Lower lobe of right lung (tissue), 2 donors: Measurements from ENCODE around the gene MRPL55. TPM values are rescaled to one million over a fixed set of nuclear protein-coding genes. Genes with fewer than 3 reads are reported as not detected.

Experiments used
- ATAC-seq, 2 donors: fragments of 200-7000 bp; cut with Tn5 transposase; one replicate each; pipeline ENCODE4 v1.9.1; 2020 to 2022; ENCODE audit warnings: mild to moderate bottlenecking in 2 of 2, moderate library complexity in 2 of 2
- DNase-seq: peaks from one replicate; pipeline ENCODE4 v3.0.0-alpha.2; 2020
- H3K27ac ChIP-seq: fragments of 200-600 bp; one replicate; pipeline ENCODE4 v1.8.0; 2022
- H3K27me3 ChIP-seq: fragments of 200-600 bp; one replicate; pipeline ENCODE4 v1.8.0; 2022; ENCODE audit warnings: low read depth
- H3K36me3 ChIP-seq: fragments of 200-600 bp; one replicate; pipeline ENCODE4 v1.8.0; 2022; ENCODE audit warnings: mild to moderate bottlenecking
- H3K4me1 ChIP-seq: fragments of 200-600 bp; one replicate; pipeline ENCODE4 v1.8.0; 2022
- H3K4me3 ChIP-seq: fragments of 200-600 bp; one replicate; pipeline ENCODE4 v1.8.0; 2022; ENCODE audit warnings: mild to moderate bottlenecking
- H3K9me3 ChIP-seq: fragments of 200-600 bp; one replicate; pipeline ENCODE4 v1.8.0; 2022
- intact Hi-C: fragments of 100-400 bp; cut with DNase I; formaldehyde crosslinking; loops from one replicate; pipeline ENCODE4 v1.11.0; 2022
- total RNA-seq: library from RNA; stranded (reverse); fragmentation: NEBNext Ultra II Directional; extraction: Animal tissue kit (Norgen Biotek cat#: 25700); gene quantifications from one replicate; pipeline ENCODE4 v1.2.1, GENCODE V29; 2021
- TF ChIP-seq, protein P1 (sequence below): fragments of 200-600 bp; IDR thresholded peaks from one replicate; pipeline ENCODE4 v1.8.0; 2022; ENCODE audit warnings: antibody characterized with exemption, mild to moderate bottlenecking
- donor health status: DM: no; HTN: yes; CAD: no; lungs with severe emphysema.

The MRPL55 gene
- total RNA-seq, 1 donor from 2014 or later = 43.6 TPM

DNA sequence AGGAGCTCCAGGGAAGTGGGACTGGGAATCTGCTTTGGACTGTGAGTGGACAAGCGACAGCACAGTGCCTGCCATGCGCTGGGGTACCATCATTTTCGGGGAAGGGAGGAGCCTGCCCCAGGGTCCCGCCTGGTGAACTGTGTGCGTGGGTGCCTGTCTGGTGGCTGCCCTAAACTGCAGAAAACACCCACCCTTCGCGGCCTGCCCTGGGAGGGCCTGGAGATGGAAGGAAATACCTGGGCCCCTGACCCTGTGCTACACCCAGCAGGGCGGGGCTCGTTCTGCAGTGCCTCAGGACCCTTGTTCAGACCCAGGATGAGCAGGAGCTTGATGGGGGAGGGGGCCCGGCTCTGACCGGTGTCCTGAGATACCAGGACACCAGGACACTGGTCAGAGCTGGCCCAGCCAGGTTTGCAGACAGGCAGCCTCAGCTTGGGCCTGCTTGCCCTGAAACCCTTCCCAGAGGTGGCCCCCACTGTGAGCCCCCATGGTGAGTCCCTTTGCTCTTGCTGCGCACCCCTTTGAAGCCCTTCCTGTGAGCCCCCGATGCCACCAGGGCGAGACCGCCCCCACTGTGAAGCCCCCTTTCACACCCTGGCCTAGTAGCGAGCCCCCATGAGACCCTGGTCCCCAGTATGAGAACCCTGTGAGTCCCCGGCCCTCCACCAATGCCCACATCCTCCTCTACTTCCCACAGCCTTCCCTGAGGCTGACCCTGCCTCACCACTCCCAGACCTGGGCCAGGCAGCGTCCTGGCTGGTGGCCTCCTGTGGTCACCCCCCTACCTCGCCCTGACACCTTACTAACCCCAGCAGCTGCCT is 43.2 kb upstream of the MRPL55 start:
- H3K36me3 ChIP-seq = peaks cover 24% of the 10 kb centered on the region
- H3K9me3 ChIP-seq = no peaks in the 10 kb centered on the region
- peaks cover 42% of the 10 kb centered on the region for H3K4me1 ChIP-seq
- no peak for DNase-seq
- peak overlapping the region; percentile 88 for H3K27ac ChIP-seq
- TF ChIP-seq, protein P1, sequence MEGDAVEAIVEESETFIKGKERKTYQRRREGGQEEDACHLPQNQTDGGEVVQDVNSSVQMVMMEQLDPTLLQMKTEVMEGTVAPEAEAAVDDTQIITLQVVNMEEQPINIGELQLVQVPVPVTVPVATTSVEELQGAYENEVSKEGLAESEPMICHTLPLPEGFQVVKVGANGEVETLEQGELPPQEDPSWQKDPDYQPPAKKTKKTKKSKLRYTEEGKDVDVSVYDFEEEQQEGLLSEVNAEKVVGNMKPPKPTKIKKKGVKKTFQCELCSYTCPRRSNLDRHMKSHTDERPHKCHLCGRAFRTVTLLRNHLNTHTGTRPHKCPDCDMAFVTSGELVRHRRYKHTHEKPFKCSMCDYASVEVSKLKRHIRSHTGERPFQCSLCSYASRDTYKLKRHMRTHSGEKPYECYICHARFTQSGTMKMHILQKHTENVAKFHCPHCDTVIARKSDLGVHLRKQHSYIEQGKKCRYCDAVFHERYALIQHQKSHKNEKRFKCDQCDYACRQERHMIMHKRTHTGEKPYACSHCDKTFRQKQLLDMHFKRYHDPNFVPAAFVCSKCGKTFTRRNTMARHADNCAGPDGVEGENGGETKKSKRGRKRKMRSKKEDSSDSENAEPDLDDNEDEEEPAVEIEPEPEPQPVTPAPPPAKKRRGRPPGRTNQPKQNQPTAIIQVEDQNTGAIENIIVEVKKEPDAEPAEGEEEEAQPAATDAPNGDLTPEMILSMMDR = no peak
- H3K27me3 ChIP-seq = no peaks in the 10 kb centered on the region
- ATAC-seq = no peak
- intact Hi-C loops = no loop called here
- H3K4me3 ChIP-seq = no peak overlapping the region

DNA sequence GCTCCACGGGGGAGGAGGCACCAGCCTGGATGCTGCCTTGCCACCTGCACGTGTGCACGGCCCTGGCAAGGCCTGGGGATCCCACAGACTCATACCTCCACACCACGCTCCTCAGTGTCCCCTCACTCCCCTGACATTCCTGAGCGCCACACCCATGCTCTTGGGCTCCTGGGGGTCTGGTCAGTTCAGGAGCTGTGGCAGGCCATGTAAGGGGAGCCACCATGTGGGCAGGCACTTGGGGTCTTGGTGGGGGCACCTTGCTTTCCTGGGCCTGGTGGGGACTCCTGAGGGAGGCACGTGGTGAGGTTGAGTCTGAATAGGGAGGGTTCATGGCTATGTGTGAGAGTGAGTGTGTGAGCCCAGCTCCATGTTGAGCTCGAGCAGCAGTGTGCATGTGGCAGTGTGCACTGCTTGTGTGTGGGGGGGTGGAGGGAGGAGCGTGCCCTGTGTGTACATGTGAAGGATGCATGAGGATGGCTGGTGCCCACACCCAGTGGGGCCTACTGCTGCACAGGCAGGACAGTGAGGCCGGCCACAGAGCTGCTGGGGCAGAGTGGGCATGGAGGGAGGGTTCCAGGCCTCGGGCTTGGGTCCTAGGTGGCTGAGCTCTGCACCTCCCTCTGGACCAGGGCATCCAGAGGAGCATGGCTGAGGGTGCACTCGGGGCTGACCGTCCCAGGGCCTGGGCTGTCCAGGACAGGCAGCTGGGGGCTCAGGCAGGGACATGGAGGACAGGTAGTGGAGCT is 42.3 kb upstream of the MRPL55 start:
- ATAC-seq (no peak), DNase-seq (no peak)
- TF ChIP-seq, protein P1 = no peak

DNA sequence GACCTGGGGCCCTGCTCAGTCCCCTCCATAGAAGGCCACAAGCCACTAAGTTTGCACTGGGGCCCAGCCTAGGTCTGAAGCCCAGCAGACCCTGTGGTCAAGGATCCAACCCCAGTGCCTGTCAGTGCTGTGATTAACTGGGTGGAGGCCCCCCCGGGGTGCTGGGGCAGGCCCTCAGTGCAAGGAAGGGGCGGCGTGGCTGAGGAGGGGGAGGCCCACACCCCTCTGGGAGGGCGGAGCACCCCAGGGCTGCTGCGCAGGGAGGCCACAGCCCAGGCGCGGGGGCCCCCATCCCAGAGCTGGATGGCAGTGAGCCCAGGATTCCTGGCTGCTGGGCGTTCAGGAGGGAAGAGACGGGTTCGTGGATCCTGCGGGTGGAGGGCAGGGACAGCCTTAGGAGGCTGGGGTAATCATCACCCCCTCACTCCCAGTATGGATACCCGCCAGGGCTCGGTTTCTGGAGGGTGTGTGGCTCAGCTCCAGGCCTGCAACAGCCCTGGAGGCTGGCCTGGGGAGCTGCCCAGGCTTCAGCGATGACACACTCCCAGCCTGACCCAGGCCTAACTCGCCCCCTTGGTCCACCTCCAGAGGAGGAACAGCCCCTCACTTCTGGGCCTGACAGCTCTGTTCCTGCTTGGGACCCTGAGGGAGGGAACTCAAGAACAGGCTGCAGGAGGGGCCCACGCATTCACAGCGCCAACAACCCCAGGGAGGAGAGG is 41.5 kb upstream of the MRPL55 start:
- TF ChIP-seq, protein P1 = no peak
- Histone ChIP-seq H3K27me3 (no peaks in the 10 kb centered on the region), H3K27ac (peak overlapping the region; percentile 88), H3K36me3 (peaks cover 41% of the 10 kb centered on the region), H3K4me3 (peak overlapping the region; percentile 51), H3K9me3 (no peaks in the 10 kb centered on the region), H3K4me1 (peaks cover 43% of the 10 kb centered on the region)
- ATAC-seq (peak; percentile 29 to 43), DNase-seq (peak; percentile 50)
- intact Hi-C loops = no loop called here

More for the DNA sequence above, 42.3 kb upstream of the MRPL55 start:
- Histone ChIP-seq H3K27ac (peak overlapping the region; percentile 88), H3K36me3 (peaks cover 34% of the 10 kb centered on the region), H3K27me3 (no peaks in the 10 kb centered on the region), H3K9me3 (no peaks in the 10 kb centered on the region), H3K4me3 (peak overlapping the region; percentile 51), H3K4me1 (peaks cover 42% of the 10 kb centered on the region)
- intact Hi-C loops = no loop called here

DNA sequence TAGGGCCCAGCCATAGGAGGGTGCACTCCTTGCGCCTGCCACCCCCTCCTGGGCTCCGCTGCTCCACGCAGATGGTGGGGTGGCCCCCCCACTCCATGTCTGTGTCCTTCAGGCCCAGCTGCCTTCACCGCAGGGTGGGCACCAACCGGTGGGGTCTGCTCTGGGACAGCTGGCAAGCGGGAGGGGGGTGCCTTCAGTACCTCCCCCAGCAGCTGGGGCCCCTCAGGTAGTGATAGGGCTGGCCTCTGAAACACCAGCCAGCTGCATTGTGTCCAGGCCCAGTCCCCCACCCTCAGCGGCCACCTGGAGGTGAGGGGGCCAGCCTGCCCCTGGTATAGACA is 41.0 kb upstream of the MRPL55 start:
- H3K27ac ChIP-seq = peak overlapping the region; percentile 88
- peaks cover 46% of the 10 kb centered on the region for H3K36me3 ChIP-seq
- H3K27me3 ChIP-seq = no peaks in the 10 kb centered on the region
- H3K4me1 ChIP-seq = peaks cover 47% of the 10 kb centered on the region
- H3K4me3 ChIP-seq = peak overlapping the region; percentile 51
- TF ChIP-seq, protein P1 = no peak
- intact Hi-C loops = no loop called here
- no peak for DNase-seq
- H3K9me3 ChIP-seq = no peaks in the 10 kb centered on the region
- ATAC-seq = peak in 1 of 2 donors; percentile 2

- ATAC-seq = peak; percentile 33 to 40
- intact Hi-C loops = no loop called here
- TF ChIP-seq, protein P1 = no peak
- H3K27ac ChIP-seq = peak within 1 kb of the TSS; percentile 88
- no peaks in the 10 kb centered on the region for H3K9me3 ChIP-seq
- H3K36me3 ChIP-seq = peaks cover 46% of the 10 kb centered on the region
- H3K27me3 ChIP-seq = no peaks in the 10 kb centered on the region
- peak; percentile 46 for DNase-seq
- H3K4me3 ChIP-seq = peak within 1 kb of the TSS; percentile 51
- peaks cover 52% of the 10 kb centered on the region for H3K4me1 ChIP-seq
These were observed 40.5 kb upstream of the MRPL55 start, which contains the start of gene GJC2 for GRCh38 chr1:228149406-228150119. TSS of gene GJC2 (plus strand) at chr1:228149930. CDS start at chr1:228157759, 7,829 bp downstream.
